Measurements from ENCODE around the gene PSMD6. TPM values are rescaled to one million over a fixed set of nuclear protein-coding genes. Genes with fewer than 3 reads are reported as not detected.

PSMD6 gene
- total and polyA plus RNA-seq, 9 of the 15 experiments (the other 6 are each of a cell fraction or from before 2014, with no cell fraction given), result 78.2 to 133 (median 113) TPM

DNA sequence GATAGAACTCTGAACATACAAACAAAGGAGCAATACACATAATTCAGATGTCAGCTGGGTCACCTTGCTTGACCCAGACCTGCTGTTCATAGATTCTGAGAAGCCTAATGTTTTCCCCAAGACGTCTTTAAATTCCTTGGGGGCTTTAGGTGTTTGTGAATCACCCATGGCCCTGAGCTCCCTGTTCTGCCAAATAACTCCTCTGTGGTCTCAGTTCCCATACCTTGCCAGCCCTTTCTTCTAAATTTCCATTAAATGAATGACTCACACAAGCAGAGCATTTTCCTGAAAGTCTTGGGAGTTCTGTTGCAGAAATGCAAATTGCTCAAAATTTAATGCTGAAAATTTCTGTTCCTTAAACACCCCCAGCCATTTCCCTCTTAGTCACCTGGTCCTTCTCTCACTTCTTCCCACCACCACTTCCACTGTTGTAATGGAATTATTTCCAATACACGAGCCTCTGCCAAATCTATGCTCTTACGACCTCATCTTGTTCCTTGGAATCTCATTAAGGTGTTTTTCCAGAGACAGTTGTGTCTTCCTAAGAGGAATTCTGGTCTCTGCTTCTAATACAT lies 33.4 kb upstream of the PSMD6 start:
- Histone ChIP-seq H3K27ac (ENCODE audit: extremely low read depth, low read depth, low read length) (no peak overlapping the region), H4K20me1 (replicated peaks; ENCODE audit: control insufficient read depth, insufficient read depth, low read length) (no peaks in the 10 kb centered on the region), H3K27me3 (ENCODE audit: control insufficient read depth in 2 of 2, insufficient read depth in 2 of 2, low read length in 2 of 2) (no peaks in the 10 kb centered on the region), H3K36me3 (ENCODE audit: control insufficient read depth, insufficient read depth, low read length) (no peaks in the 10 kb centered on the region), H3K4me2 (ENCODE audit: insufficient read depth, low read length) (no peak overlapping the region), H3K9me3 (replicated peaks; ENCODE audit: control insufficient read depth, insufficient read depth, low read depth, low read length) (no peaks in the 10 kb centered on the region), H3K4me3 (no peak overlapping the region), H3K9ac (ENCODE audit: insufficient read depth in 1 of 2, low read depth in 2 of 2, low read length in 2 of 2) (no peak overlapping the region), H3K79me2 (ENCODE audit: control insufficient read depth, insufficient read depth, low read length) (no peaks in the 10 kb centered on the region), H2AFZ (ENCODE audit: low read depth, low read length) (no peak overlapping the region), H3K4me1 (replicated peaks in 1 of 2; ENCODE audit: control insufficient read depth in 2 of 2, insufficient read depth in 2 of 2, low read length in 2 of 2) (no peaks in the 10 kb centered on the region), H3K9me1 (ENCODE audit: control insufficient read depth, insufficient read depth, low read length) (no peaks in the 10 kb centered on the region)
- in situ Hi-C loops (cut with MboI), result no loop called here
- ChIA-PET CTCF (ENCODE audit: low intra/inter-chr PET ratio) (no interaction called here), POLR2A (no interaction called here)
- FAIRE-seq (no peak), DNase-seq (ENCODE audit: extremely low read depth in 1 of 4, low spot score in 3 of 4) (no peak), ATAC-seq (no peak)
- intact Hi-C loops (cut with micrococcal nuclease), result no loop called here
- BruUV-seq (replicated peaks), result no TSS peak
- WGBS (ENCODE audit: insufficient coverage, low coverage, missing lambda C conversion rate), result 0% methylated on average over 2 of the region's 3 CpGs
- TF ChIP-seq ZNF24 (IDR thresholded peaks at IDR 0.05), result no peak
- TF ChIP-seq PHB2 (IDR thresholded peaks at IDR 0.05; ENCODE audit: low read depth), result no peak
- TF ChIP-seq TAL1 (IDR thresholded peaks at IDR 0.05), result no peak
- TF ChIP-seq ZNF212 (CRISPR knock-in tag; IDR thresholded peaks at IDR 0.05), result no peak
- TF ChIP-seq, protein P1, sequence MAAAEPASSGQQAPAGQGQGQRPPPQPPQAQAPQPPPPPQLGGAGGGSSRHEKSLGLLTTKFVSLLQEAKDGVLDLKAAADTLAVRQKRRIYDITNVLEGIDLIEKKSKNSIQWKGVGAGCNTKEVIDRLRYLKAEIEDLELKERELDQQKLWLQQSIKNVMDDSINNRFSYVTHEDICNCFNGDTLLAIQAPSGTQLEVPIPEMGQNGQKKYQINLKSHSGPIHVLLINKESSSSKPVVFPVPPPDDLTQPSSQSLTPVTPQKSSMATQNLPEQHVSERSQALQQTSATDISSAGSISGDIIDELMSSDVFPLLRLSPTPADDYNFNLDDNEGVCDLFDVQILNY (CRISPR knock-in tag; IDR thresholded peaks at IDR 0.05), result no peak
- TF ChIP-seq, protein P2, sequence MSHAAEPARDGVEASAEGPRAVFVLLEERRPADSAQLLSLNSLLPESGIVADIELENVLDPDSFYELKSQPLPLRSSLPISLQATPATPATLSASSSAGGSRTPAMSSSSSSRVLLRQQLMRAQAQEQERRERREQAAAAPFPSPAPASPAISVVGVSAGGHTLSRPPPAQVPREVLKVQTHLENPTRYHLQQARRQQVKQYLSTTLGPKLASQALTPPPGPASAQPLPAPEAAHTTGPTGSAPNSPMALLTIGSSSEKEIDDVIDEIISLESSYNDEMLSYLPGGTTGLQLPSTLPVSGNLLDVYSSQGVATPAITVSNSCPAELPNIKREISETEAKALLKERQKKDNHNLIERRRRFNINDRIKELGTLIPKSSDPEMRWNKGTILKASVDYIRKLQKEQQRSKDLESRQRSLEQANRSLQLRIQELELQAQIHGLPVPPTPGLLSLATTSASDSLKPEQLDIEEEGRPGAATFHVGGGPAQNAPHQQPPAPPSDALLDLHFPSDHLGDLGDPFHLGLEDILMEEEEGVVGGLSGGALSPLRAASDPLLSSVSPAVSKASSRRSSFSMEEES (CRISPR knock-in tag; IDR thresholded peaks at IDR 0.05), result no peak
- TF ChIP-seq CBFA2T3 (IDR thresholded peaks at IDR 0.05), result no peak
- TF ChIP-seq NR0B1 (IDR thresholded peaks at IDR 0.05; ENCODE audit: partially characterized antibody), result no peak
- TF ChIP-seq, protein P3, sequence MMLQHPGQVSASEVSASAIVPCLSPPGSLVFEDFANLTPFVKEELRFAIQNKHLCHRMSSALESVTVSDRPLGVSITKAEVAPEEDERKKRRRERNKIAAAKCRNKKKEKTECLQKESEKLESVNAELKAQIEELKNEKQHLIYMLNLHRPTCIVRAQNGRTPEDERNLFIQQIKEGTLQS (IDR thresholded peaks at IDR 0.05), result no peak
- TF ChIP-seq, protein P3 (CRISPR knock-in tag; conservative IDR thresholded peaks at IDR 0.05), result no peak
- TF ChIP-seq ZNF584 (CRISPR knock-in tag; IDR thresholded peaks at IDR 0.05; ENCODE audit: low read depth), result no peak
- no peak for TF ChIP-seq ZKSCAN8 (CRISPR knock-in tag; IDR thresholded peaks at IDR 0.05)
- TF ChIP-seq MAX (CRISPR knock-in tag; IDR thresholded peaks at IDR 0.05), result no peak
- TF ChIP-seq ID3 (CRISPR knock-in tag; IDR thresholded peaks at IDR 0.05), result no peak
- no peak for TF ChIP-seq ID3 (tag; IDR thresholded peaks at IDR 0.05)
- no peak for TF ChIP-seq HMG20B (CRISPR knock-in tag; IDR thresholded peaks at IDR 0.05)
- no peak for TF ChIP-seq RAD21 (CRISPR knock-in tag; conservative IDR thresholded peaks at IDR 0.05 in 1 of 2, IDR thresholded peaks at IDR 0.05 in 1 of 2)
- no peak for TF ChIP-seq ZNF507 (tag; conservative IDR thresholded peaks at IDR 0.05)
- TF ChIP-seq WHSC1 (IDR thresholded peaks at IDR 0.05; ENCODE audit: low read length), result no peak

All from K562 (cell line).